Stomach smooth muscle (tissue), 2 donors: Measurements from ENCODE around the gene PLA2G4D.

Experiments used
- H3K27ac ChIP-seq: one replicate; pipeline ENCODE4 v1.7.0; 2013; ENCODE audit warnings: mild to moderate bottlenecking, low read length, inconsistent platforms
- H3K27me3 ChIP-seq, 2 donors: one replicate each; pipeline ENCODE4 v1.7.0; 2013; ENCODE audit warnings: low read length in 2 of 2; ENCODE audit not compliant: insufficient read depth in 2 of 2, control insufficient read depth in 1 of 2
- H3K36me3 ChIP-seq, 2 donors: one replicate each; pipeline ENCODE4 v1.7.0; 2013; ENCODE audit warnings: low read length in 2 of 2; ENCODE audit not compliant: control insufficient read depth in 2 of 2, insufficient read depth in 2 of 2
- H3K4me1 ChIP-seq: one replicate; pipeline ENCODE4 v1.7.0; 2013; ENCODE audit warnings: low read length; ENCODE audit not compliant: control insufficient read depth, insufficient read depth
- H3K4me3 ChIP-seq, 2 donors: one replicate each; pipeline ENCODE4 v1.7.0; 2013; ENCODE audit warnings: low read length in 2 of 2
- H3K9ac ChIP-seq, 2 donors: one replicate each; pipeline ENCODE4 v1.7.0; 2013; ENCODE audit warnings: low read length in 2 of 2, mild to moderate bottlenecking in 1 of 2
- H3K9me3 ChIP-seq, 2 donors: one replicate each; pipeline ENCODE4 v1.7.0; 2013; ENCODE audit warnings: low read length in 2 of 2; ENCODE audit not compliant: control insufficient read depth in 2 of 2
- donor health status: healthy.
- donor health status: Pancreatic carcinoma.

The PLA2G4D gene

GRCh38 chr15:42048821-42049200, 45.6 kb downstream of the PLA2G4D start:
- Histone ChIP-seq H3K36me3 (no peaks in the 10 kb centered on the region), H3K9me3 (no peaks in the 10 kb centered on the region), H3K27me3 (peaks cover 4 to 8% of the 10 kb centered on the region in 2 donors), H3K4me1 (no peaks in the 10 kb centered on the region), H3K4me3 (no peak overlapping the region), H3K9ac (no peak overlapping the region), H3K27ac (no peak overlapping the region)

- no peak overlapping the region for H3K4me3 ChIP-seq
- no peaks in the 10 kb centered on the region for H3K9me3 ChIP-seq
- no peak overlapping the region for H3K27ac ChIP-seq
- H3K4me1 ChIP-seq = no peaks in the 10 kb centered on the region
- H3K27me3 ChIP-seq = peaks cover 4 to 8% of the 10 kb centered on the region in 2 donors
- H3K9ac ChIP-seq = no peak overlapping the region
- H3K36me3 ChIP-seq = no peaks in the 10 kb centered on the region
These were observed 46.1 kb downstream of the PLA2G4D start for GRCh38 chr15:42048080-42048820.

- no peaks in the 10 kb centered on the region for H3K4me1 ChIP-seq
- H3K36me3 ChIP-seq = no peaks in the 10 kb centered on the region
- peaks cover 5 to 8% of the 10 kb centered on the region in 2 donors for H3K27me3 ChIP-seq
- H3K9me3 ChIP-seq = no peaks in the 10 kb centered on the region
- no peak overlapping the region for H3K27ac ChIP-seq
- H3K9ac ChIP-seq = no peak overlapping the region
- no peak overlapping the region for H3K4me3 ChIP-seq
These were observed 47.8 kb downstream of the PLA2G4D start for GRCh38 chr15:42046597-42046996.

- Histone ChIP-seq H3K4me3 (no peak overlapping the region), H3K27ac (no peak overlapping the region), H3K27me3 (peaks cover 6 to 8% of the 10 kb centered on the region in 2 donors), H3K9ac (no peak overlapping the region), H3K4me1 (no peaks in the 10 kb centered on the region), H3K9me3 (no peaks in the 10 kb centered on the region), H3K36me3 (no peaks in the 10 kb centered on the region)
These were observed 49.1 kb downstream of the PLA2G4D start for GRCh38 chr15:42045211-42045615.

- no peak overlapping the region for H3K9ac ChIP-seq
- no peak overlapping the region for H3K4me3 ChIP-seq
- no peaks in the 10 kb centered on the region for H3K4me1 ChIP-seq
- H3K27me3 ChIP-seq = peaks cover 3 to 4% of the 10 kb centered on the region in 2 donors
- H3K27ac ChIP-seq = no peak overlapping the region
- H3K36me3 ChIP-seq = no peaks in the 10 kb centered on the region
- H3K9me3 ChIP-seq = no peaks in the 10 kb centered on the region
These were observed 51.6 kb downstream of the PLA2G4D start for GRCh38 chr15:42042602-42043400.

GRCh38 chr15:42038401-42038800, 56.0 kb downstream of the PLA2G4D start:
- Histone ChIP-seq H3K27ac (no peak overlapping the region), H3K4me1 (no peaks in the 10 kb centered on the region), H3K9ac (no peak overlapping the region), H3K36me3 (no peaks in the 10 kb centered on the region), H3K27me3 (peaks cover 3 to 4% of the 10 kb centered on the region in 2 donors), H3K4me3 (no peak overlapping the region), H3K9me3 (no peaks in the 10 kb centered on the region)

- Histone ChIP-seq H3K4me3 (no peak overlapping the region), H3K36me3 (no peaks in the 10 kb centered on the region), H3K27me3 (peaks cover 3 to 4% of the 10 kb centered on the region in 2 donors), H3K27ac (no peak overlapping the region), H3K9ac (no peak overlapping the region), H3K9me3 (no peaks in the 10 kb centered on the region), H3K4me1 (no peaks in the 10 kb centered on the region)
These were observed 56.7 kb downstream of the PLA2G4D start for GRCh38 chr15:42037656-42038055.

GRCh38 chr15:42036966-42037365, 57.4 kb downstream of the PLA2G4D start:
- Histone ChIP-seq H3K9me3 (no peaks in the 10 kb centered on the region), H3K4me3 (no peak overlapping the region), H3K4me1 (no peaks in the 10 kb centered on the region), H3K27ac (no peak overlapping the region), H3K36me3 (no peaks in the 10 kb centered on the region), H3K9ac (no peak overlapping the region), H3K27me3 (peaks cover 3 to 4% of the 10 kb centered on the region in 2 donors)

GRCh38 chr15:42036112-42036905, 58.1 kb downstream of the PLA2G4D start:
- no peaks in the 10 kb centered on the region for H3K4me1 ChIP-seq
- H3K9ac ChIP-seq = no peak overlapping the region
- peaks cover 2 to 3% of the 10 kb centered on the region in 2 donors for H3K27me3 ChIP-seq
- no peak overlapping the region for H3K27ac ChIP-seq
- H3K36me3 ChIP-seq = no peaks in the 10 kb centered on the region
- H3K9me3 ChIP-seq = peaks cover 0 to 2% of the 10 kb centered on the region in 2 donors
- H3K4me3 ChIP-seq = no peak overlapping the region

- no peak overlapping the region for H3K9ac ChIP-seq
- H3K4me3 ChIP-seq = no peak overlapping the region
- no peak overlapping the region for H3K27ac ChIP-seq
- peaks cover 2 to 3% of the 10 kb centered on the region in 2 donors for H3K27me3 ChIP-seq
- no peaks in the 10 kb centered on the region for H3K4me1 ChIP-seq
- peaks cover 0 to 2% of the 10 kb centered on the region in 2 donors for H3K9me3 ChIP-seq
- no peaks in the 10 kb centered on the region for H3K36me3 ChIP-seq
These were observed 59.0 kb downstream of the PLA2G4D start for GRCh38 chr15:42035435-42035761.
